ENCODE results near the gene CGB5. TPM values are rescaled to one million over a fixed set of nuclear protein-coding genes. Genes with fewer than 3 reads are reported as not detected.
A peak's percentile ranks its signal among the peaks of the same experiment; 100 is the strongest.
"Not testable (repeated sequence)": the region's sequence is repeated elsewhere in the genome, so short reads cannot be mapped to it uniquely, and the experiment has no call there.

Gene CGB5
- polyA plus RNA-seq, 1 donor from 2014 or later: not detected

DNA sequence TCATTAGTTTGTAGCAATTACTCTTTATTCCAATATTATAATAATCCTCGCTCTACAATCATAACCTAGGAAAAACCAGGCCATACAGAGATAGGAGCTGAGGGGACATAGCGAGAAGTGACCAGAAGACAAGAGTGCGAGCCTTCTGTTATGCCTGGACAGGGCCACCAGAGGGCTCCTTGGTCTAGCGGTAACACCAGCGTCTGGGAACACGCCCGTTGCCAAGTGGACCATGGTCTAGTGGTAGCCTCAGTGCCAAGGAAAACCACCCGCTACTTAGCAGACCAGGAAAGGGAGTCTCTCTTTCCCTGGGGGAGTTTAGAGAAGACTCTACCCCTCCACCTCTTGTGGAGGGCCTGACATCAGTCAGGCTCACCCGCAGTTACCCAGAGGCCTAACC, 31.2 kb downstream of the CGB5 start:
- not testable (repeated sequence) for H3K4me3 ChIP-seq (ENCODE audit: low read length); H3K9me2 ChIP-seq (ENCODE audit: insufficient read depth, low read length); H2AFZ ChIP-seq (ENCODE audit: low read depth, low read length); H3K4me2 ChIP-seq (ENCODE audit: low read length); H4K20me1 ChIP-seq (ENCODE audit: insufficient read depth); H3K79me2 ChIP-seq (replicated peaks; ENCODE audit: insufficient read depth, low read length); H3F3A ChIP-seq (ENCODE audit: insufficient read depth, low read length, poor library complexity, severe bottlenecking); H3K36me3 ChIP-seq (ENCODE audit: insufficient read depth, low read length); H3K9me3 ChIP-seq (ENCODE audit: low read length); H3K9ac ChIP-seq (ENCODE audit: low read length); H3K27ac ChIP-seq (ENCODE audit: low read length)
- TF ChIP-seq, protein P1, sequence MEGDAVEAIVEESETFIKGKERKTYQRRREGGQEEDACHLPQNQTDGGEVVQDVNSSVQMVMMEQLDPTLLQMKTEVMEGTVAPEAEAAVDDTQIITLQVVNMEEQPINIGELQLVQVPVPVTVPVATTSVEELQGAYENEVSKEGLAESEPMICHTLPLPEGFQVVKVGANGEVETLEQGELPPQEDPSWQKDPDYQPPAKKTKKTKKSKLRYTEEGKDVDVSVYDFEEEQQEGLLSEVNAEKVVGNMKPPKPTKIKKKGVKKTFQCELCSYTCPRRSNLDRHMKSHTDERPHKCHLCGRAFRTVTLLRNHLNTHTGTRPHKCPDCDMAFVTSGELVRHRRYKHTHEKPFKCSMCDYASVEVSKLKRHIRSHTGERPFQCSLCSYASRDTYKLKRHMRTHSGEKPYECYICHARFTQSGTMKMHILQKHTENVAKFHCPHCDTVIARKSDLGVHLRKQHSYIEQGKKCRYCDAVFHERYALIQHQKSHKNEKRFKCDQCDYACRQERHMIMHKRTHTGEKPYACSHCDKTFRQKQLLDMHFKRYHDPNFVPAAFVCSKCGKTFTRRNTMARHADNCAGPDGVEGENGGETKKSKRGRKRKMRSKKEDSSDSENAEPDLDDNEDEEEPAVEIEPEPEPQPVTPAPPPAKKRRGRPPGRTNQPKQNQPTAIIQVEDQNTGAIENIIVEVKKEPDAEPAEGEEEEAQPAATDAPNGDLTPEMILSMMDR (IDR thresholded peaks at IDR 0.05; ENCODE audit: poor library complexity, severe bottlenecking): peak; percentile 54
- TF ChIP-seq RAD21 (conservative IDR thresholded peaks at IDR 0.05): peak; percentile 34
- peaks cover 39% of the 10 kb centered on the region for H3K27me3 ChIP-seq (ENCODE audit: insufficient read depth, low read depth, low read length)

DNA sequence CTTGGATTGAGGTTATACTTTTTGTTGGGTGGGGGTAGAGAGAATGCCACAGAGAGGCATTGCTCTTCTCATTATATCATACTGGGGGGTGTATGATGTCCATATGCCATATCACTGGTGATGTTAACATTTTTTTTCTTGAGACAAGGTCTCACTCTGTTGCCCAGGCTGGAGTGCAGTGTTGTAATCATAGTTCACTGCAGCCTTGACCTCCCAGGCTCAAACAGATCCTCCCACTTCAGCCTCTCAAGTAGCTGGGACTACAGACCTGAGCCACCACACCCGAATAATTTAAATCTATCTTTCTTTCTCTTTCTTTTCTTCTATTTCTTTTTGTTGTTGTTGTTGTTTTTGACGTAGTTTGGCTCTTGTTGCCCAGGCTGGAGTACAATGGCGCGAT, 36.7 kb downstream of the CGB5 start:
- H3K27ac ChIP-seq (ENCODE audit: low read length): no peak overlapping the region
- H2AFZ ChIP-seq (ENCODE audit: low read depth, low read length): no peak overlapping the region
- H3K36me3 ChIP-seq (ENCODE audit: insufficient read depth, low read length): no peaks in the 10 kb centered on the region
- H3K9ac ChIP-seq (ENCODE audit: low read length): no peak overlapping the region
- H3K4me3 ChIP-seq (ENCODE audit: low read length): no peak overlapping the region
- no peaks in the 10 kb centered on the region for H3K9me3 ChIP-seq (ENCODE audit: low read length)
- TF ChIP-seq EP300 (conservative IDR thresholded peaks at IDR 0.05; ENCODE audit: poor library complexity, severe bottlenecking): no peak
- TF ChIP-seq, protein P2, sequence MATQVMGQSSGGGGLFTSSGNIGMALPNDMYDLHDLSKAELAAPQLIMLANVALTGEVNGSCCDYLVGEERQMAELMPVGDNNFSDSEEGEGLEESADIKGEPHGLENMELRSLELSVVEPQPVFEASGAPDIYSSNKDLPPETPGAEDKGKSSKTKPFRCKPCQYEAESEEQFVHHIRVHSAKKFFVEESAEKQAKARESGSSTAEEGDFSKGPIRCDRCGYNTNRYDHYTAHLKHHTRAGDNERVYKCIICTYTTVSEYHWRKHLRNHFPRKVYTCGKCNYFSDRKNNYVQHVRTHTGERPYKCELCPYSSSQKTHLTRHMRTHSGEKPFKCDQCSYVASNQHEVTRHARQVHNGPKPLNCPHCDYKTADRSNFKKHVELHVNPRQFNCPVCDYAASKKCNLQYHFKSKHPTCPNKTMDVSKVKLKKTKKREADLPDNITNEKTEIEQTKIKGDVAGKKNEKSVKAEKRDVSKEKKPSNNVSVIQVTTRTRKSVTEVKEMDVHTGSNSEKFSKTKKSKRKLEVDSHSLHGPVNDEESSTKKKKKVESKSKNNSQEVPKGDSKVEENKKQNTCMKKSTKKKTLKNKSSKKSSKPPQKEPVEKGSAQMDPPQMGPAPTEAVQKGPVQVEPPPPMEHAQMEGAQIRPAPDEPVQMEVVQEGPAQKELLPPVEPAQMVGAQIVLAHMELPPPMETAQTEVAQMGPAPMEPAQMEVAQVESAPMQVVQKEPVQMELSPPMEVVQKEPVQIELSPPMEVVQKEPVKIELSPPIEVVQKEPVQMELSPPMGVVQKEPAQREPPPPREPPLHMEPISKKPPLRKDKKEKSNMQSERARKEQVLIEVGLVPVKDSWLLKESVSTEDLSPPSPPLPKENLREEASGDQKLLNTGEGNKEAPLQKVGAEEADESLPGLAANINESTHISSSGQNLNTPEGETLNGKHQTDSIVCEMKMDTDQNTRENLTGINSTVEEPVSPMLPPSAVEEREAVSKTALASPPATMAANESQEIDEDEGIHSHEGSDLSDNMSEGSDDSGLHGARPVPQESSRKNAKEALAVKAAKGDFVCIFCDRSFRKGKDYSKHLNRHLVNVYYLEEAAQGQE (IDR thresholded peaks at IDR 0.05; ENCODE audit: borderline replicate concordance): no peak
- TF ChIP-seq MXI1 (conservative IDR thresholded peaks at IDR 0.05; ENCODE audit: poor library complexity, severe bottlenecking): no peak
- TF ChIP-seq SMC3 (conservative IDR thresholded peaks at IDR 0.05; ENCODE audit: poor library complexity): no peak
- no peak for TF ChIP-seq POLR2AphosphoS5 (IDR thresholded peaks at IDR 0.05)
- TF ChIP-seq TAF1 (IDR thresholded peaks at IDR 0.05; ENCODE audit: low read depth): no peak
- TF ChIP-seq, protein P1 (IDR thresholded peaks at IDR 0.05; ENCODE audit: poor library complexity, severe bottlenecking): no peak
- TF ChIP-seq RAD21 (conservative IDR thresholded peaks at IDR 0.05): no peak
- TF ChIP-seq EZH2 (IDR thresholded peaks at IDR 0.05; ENCODE audit: borderline replicate concordance, insufficient read depth, low read length, poor library complexity, severe bottlenecking): no peak
- H3F3A ChIP-seq (ENCODE audit: insufficient read depth, low read length, poor library complexity, severe bottlenecking): no peaks in the 10 kb centered on the region
- no peaks in the 10 kb centered on the region for H3K27me3 ChIP-seq (ENCODE audit: insufficient read depth, low read depth, low read length)
- H4K20me1 ChIP-seq (ENCODE audit: insufficient read depth): no peaks in the 10 kb centered on the region
- no peaks in the 10 kb centered on the region for H3K9me2 ChIP-seq (ENCODE audit: insufficient read depth, low read length)
- no peak overlapping the region for H3K4me2 ChIP-seq (ENCODE audit: low read length)
- H3K79me2 ChIP-seq (replicated peaks; ENCODE audit: insufficient read depth, low read length): no peaks in the 10 kb centered on the region

Data from neural cell (in vitro differentiated cells).